ENCODE results near the gene KIRREL3. TPM values are rescaled to one million over a fixed set of nuclear protein-coding genes. Genes with fewer than 3 reads are reported as not detected.

The KIRREL3 gene
- polyA plus RNA-seq, 1 of the 3 experiments (the other 2 are of a cell fraction) = 3.7 TPM

DNA sequence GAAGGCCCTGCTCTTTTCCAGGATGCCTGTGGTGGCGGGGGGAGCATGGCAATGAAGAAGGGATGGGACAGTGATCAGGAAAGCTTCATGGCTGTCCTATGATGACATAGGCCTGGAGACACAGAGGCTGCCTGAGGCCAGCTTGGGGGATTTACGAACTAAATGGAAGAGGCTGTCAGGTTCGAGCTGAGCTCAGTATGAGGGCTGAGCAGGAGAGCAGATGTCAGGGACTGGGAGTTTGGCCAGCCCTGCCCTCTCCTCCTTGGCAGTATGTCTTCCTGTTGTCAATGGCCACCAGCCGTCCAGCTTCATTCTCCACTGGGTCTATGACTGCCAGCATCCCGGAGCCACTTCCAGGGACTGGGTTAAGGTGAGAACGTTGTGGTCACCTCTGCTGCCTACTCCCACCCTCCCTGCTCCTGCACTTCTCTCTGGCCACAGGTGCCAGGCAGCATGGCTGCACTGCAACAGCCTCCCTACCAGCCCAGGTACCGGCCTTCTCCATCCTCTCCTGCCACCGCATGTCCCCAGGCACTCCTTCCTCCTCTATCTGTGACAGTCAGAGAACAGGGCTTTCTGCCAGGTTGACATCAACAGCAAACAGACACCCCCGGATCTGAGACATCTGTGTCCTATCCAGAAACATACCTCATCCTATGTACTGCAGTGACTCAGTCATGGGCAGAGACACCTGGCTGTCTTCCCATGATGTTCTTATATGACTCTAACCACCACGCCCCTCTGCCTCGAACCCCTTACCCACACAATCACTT lies 75.1 kb downstream of the KIRREL3 start:
- Histone ChIP-seq H3K9ac (no peak overlapping the region), H3K9me3 (no peaks in the 10 kb centered on the region), H3K4me2 (no peak overlapping the region), H4K20me1 (ENCODE audit: insufficient read depth) (no peaks in the 10 kb centered on the region), H3F3A (replicated peaks; ENCODE audit: insufficient read depth) (no peaks in the 10 kb centered on the region), H3K27me3 (ENCODE audit: insufficient read depth) (no peaks in the 10 kb centered on the region), H3K9me2 (no peaks in the 10 kb centered on the region), H3K27ac (ENCODE audit: low read depth in 2 of 2, low read length in 1 of 2) (no peak overlapping the region), H3K79me2 (ENCODE audit: insufficient read depth) (peaks cover 7% of the 10 kb centered on the region; the same call in 1 of the 2 replicates), H3K4me3 (ENCODE audit: low read depth in 2 of 2, low read length in 1 of 2) (no peak overlapping the region), H2AFZ (ENCODE audit: low read depth) (no peak overlapping the region), H3K36me3 (replicated peaks in 1 of 2; ENCODE audit: control insufficient read depth in 1 of 2, insufficient read depth in 2 of 2, low read length in 1 of 2) (no peaks in the 10 kb centered on the region), H3K4me1 (ENCODE audit: control insufficient read depth in 1 of 2, insufficient read depth in 2 of 2, low read depth in 1 of 2, low read length in 1 of 2) (peaks cover 4 to 15% of the 10 kb centered on the region in 2 experiments; a peak in 2 of 4 replicates)
- TF ChIP-seq RFX5 (IDR thresholded peaks at IDR 0.05; ENCODE audit: low read length) (no peak), SMC3 (IDR thresholded peaks at IDR 0.05; ENCODE audit: low read depth, low read length) (no peak), TCF12 (IDR thresholded peaks at IDR 0.05) (no peak; the same call in 1 of the 2 replicates), MEF2A (IDR thresholded peaks at IDR 0.05; ENCODE audit: borderline replicate concordance, low read depth) (no peak), TAF1 (IDR thresholded peaks at IDR 0.05; ENCODE audit: borderline replicate concordance, low read depth, low read length) (no peak), ELF1 (IDR thresholded peaks at IDR 0.05) (no peak), YY1 (IDR thresholded peaks at IDR 0.05; ENCODE audit: low read depth) (no peak), MXI1 (IDR thresholded peaks at IDR 0.05; ENCODE audit: low read depth, low read length) (no peak), JUND (IDR thresholded peaks at IDR 0.05) (no peak), RCOR1 (IDR thresholded peaks at IDR 0.05; ENCODE audit: low read length) (no peak), EP300 (IDR thresholded peaks at IDR 0.05; ENCODE audit: borderline replicate concordance in 1 of 2, low read depth in 1 of 2, low read length in 1 of 2) (no peak), RAD21 (IDR thresholded peaks at IDR 0.05; ENCODE audit: low read length) (no peak), FOXM1 (IDR thresholded peaks at IDR 0.05; ENCODE audit: low read depth) (no peak), RXRA (IDR thresholded peaks at IDR 0.05; ENCODE audit: borderline replicate concordance, low read depth) (no peak), FOXJ3 (CRISPR knock-in tag; IDR thresholded peaks at IDR 0.05) (no peak), SIN3A (IDR thresholded peaks at IDR 0.05; ENCODE audit: borderline replicate concordance, low read depth, low read length) (no peak)
- TF ChIP-seq, protein P1, sequence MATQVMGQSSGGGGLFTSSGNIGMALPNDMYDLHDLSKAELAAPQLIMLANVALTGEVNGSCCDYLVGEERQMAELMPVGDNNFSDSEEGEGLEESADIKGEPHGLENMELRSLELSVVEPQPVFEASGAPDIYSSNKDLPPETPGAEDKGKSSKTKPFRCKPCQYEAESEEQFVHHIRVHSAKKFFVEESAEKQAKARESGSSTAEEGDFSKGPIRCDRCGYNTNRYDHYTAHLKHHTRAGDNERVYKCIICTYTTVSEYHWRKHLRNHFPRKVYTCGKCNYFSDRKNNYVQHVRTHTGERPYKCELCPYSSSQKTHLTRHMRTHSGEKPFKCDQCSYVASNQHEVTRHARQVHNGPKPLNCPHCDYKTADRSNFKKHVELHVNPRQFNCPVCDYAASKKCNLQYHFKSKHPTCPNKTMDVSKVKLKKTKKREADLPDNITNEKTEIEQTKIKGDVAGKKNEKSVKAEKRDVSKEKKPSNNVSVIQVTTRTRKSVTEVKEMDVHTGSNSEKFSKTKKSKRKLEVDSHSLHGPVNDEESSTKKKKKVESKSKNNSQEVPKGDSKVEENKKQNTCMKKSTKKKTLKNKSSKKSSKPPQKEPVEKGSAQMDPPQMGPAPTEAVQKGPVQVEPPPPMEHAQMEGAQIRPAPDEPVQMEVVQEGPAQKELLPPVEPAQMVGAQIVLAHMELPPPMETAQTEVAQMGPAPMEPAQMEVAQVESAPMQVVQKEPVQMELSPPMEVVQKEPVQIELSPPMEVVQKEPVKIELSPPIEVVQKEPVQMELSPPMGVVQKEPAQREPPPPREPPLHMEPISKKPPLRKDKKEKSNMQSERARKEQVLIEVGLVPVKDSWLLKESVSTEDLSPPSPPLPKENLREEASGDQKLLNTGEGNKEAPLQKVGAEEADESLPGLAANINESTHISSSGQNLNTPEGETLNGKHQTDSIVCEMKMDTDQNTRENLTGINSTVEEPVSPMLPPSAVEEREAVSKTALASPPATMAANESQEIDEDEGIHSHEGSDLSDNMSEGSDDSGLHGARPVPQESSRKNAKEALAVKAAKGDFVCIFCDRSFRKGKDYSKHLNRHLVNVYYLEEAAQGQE (IDR thresholded peaks at IDR 0.05; ENCODE audit: low read depth, low read length) = no peak
- TF ChIP-seq, protein P2, sequence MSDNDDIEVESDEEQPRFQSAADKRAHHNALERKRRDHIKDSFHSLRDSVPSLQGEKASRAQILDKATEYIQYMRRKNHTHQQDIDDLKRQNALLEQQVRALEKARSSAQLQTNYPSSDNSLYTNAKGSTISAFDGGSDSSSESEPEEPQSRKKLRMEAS (IDR thresholded peaks at IDR 0.05; ENCODE audit: low read depth) = no peak
- TF ChIP-seq, protein P3, sequence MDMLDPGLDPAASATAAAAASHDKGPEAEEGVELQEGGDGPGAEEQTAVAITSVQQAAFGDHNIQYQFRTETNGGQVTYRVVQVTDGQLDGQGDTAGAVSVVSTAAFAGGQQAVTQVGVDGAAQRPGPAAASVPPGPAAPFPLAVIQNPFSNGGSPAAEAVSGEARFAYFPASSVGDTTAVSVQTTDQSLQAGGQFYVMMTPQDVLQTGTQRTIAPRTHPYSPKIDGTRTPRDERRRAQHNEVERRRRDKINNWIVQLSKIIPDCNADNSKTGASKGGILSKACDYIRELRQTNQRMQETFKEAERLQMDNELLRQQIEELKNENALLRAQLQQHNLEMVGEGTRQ (IDR thresholded peaks at IDR 0.05; ENCODE audit: borderline replicate concordance, low read depth, low read length) = no peak
- TF ChIP-seq, protein P4, sequence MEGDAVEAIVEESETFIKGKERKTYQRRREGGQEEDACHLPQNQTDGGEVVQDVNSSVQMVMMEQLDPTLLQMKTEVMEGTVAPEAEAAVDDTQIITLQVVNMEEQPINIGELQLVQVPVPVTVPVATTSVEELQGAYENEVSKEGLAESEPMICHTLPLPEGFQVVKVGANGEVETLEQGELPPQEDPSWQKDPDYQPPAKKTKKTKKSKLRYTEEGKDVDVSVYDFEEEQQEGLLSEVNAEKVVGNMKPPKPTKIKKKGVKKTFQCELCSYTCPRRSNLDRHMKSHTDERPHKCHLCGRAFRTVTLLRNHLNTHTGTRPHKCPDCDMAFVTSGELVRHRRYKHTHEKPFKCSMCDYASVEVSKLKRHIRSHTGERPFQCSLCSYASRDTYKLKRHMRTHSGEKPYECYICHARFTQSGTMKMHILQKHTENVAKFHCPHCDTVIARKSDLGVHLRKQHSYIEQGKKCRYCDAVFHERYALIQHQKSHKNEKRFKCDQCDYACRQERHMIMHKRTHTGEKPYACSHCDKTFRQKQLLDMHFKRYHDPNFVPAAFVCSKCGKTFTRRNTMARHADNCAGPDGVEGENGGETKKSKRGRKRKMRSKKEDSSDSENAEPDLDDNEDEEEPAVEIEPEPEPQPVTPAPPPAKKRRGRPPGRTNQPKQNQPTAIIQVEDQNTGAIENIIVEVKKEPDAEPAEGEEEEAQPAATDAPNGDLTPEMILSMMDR (IDR thresholded peaks at IDR 0.05) = no peak
- WGBS (ENCODE audit: low lambda C conversion rate) = 67% methylated on average over 8 of the region's 11 CpGs
- ChIA-PET POLR2A (no interaction called here), CTCF (no interaction called here)
- no peak for DNase-seq

All from SK-N-SH (cell line).